ENCODE measurements around the gene COL6A5.

The COL6A5 gene

GRCh38 chr3:130316169-130316568 lies 29.3 kb upstream of the COL6A5 start:
- Histone ChIP-seq H3K27ac (no peak overlapping the region), H3K9me3 (no peaks in the 10 kb centered on the region), H3K36me3 (no peaks in the 10 kb centered on the region), H3K4me3 (ENCODE audit: low read depth in 1 of 2, low read length in 1 of 2) (no peak overlapping the region), H3K27me3 (no peaks in the 10 kb centered on the region), H3K4me1 (ENCODE audit: control insufficient read depth in 1 of 2, insufficient read depth in 1 of 2, low read depth in 1 of 2, low read length in 1 of 2) (no peaks in the 10 kb centered on the region)
- TF ChIP-seq CTCF (IDR thresholded peaks at IDR 0.05): no peak

- TF ChIP-seq CTCF (IDR thresholded peaks at IDR 0.05): no peak
- no peaks in the 10 kb centered on the region for H3K27me3 ChIP-seq
- H3K36me3 ChIP-seq: no peaks in the 10 kb centered on the region
- H3K9me3 ChIP-seq: no peaks in the 10 kb centered on the region
- H3K4me3 ChIP-seq (ENCODE audit: low read depth in 1 of 2, low read length in 1 of 2): no peak overlapping the region
- H3K27ac ChIP-seq: no peak overlapping the region
- no peaks in the 10 kb centered on the region for H3K4me1 ChIP-seq (ENCODE audit: control insufficient read depth in 1 of 2, insufficient read depth in 1 of 2, low read depth in 1 of 2, low read length in 1 of 2)
Measured at GRCh38 chr3:130323503-130323902, 22.0 kb upstream of the COL6A5 start.

- no peak overlapping the region for H3K4me3 ChIP-seq (ENCODE audit: low read depth in 1 of 2, low read length in 1 of 2)
- no peak overlapping the region for H3K27ac ChIP-seq
- no peaks in the 10 kb centered on the region for H3K4me1 ChIP-seq (ENCODE audit: control insufficient read depth in 1 of 2, insufficient read depth in 1 of 2, low read depth in 1 of 2, low read length in 1 of 2)
- H3K27me3 ChIP-seq: peaks cover 37% of the 10 kb centered on the region
- H3K36me3 ChIP-seq: no peaks in the 10 kb centered on the region
- no peak for TF ChIP-seq CTCF (IDR thresholded peaks at IDR 0.05)
- H3K9me3 ChIP-seq: no peaks in the 10 kb centered on the region
Measured at GRCh38 chr3:130340766-130341165, 4.7 kb upstream of the COL6A5 start.

- no peak overlapping the region for H3K4me3 ChIP-seq (ENCODE audit: low read depth in 1 of 2, low read length in 1 of 2)
- no peaks in the 10 kb centered on the region for H3K9me3 ChIP-seq
- H3K36me3 ChIP-seq: no peaks in the 10 kb centered on the region
- H3K27me3 ChIP-seq: peaks cover 43% of the 10 kb centered on the region
- no peaks in the 10 kb centered on the region for H3K4me1 ChIP-seq (ENCODE audit: control insufficient read depth in 1 of 2, insufficient read depth in 1 of 2, low read depth in 1 of 2, low read length in 1 of 2)
- H3K27ac ChIP-seq: no peak overlapping the region
- TF ChIP-seq CTCF (IDR thresholded peaks at IDR 0.05): no peak
Measured at GRCh38 chr3:130341388-130341787, 4.1 kb upstream of the COL6A5 start.

GRCh38 chr3:130341882-130342281 lies 3.6 kb upstream of the COL6A5 start:
- Histone ChIP-seq H3K4me3 (ENCODE audit: low read depth in 1 of 2, low read length in 1 of 2) (no peak overlapping the region), H3K27ac (no peak overlapping the region), H3K9me3 (no peaks in the 10 kb centered on the region), H3K36me3 (no peaks in the 10 kb centered on the region), H3K27me3 (peaks cover 48% of the 10 kb centered on the region), H3K4me1 (ENCODE audit: control insufficient read depth in 1 of 2, insufficient read depth in 1 of 2, low read depth in 1 of 2, low read length in 1 of 2) (no peaks in the 10 kb centered on the region)
- no peak for TF ChIP-seq CTCF (IDR thresholded peaks at IDR 0.05)
